Measurements from ENCODE around the gene TULP1.

GRCh38 chr6:35463292-35463691, 49.4 kb downstream of the TULP1 start:
- TF ChIP-seq EP300 (IDR thresholded peaks at IDR 0.05; ENCODE audit: borderline replicate concordance) (no peak), YY1 (IDR thresholded peaks at IDR 0.05; ENCODE audit: low read depth) (no peak), CEBPB (IDR thresholded peaks at IDR 0.05) (no peak), FOXM1 (IDR thresholded peaks at IDR 0.05; ENCODE audit: borderline replicate concordance, low read depth) (no peak)

Data from Ishikawa (cell line).